K562 (cell line): ENCODE results near the gene VTCN1. TPM values are rescaled to one million over a fixed set of nuclear protein-coding genes. Genes with fewer than 3 reads are reported as not detected.

Experiments used
- ATAC-seq: fragments of 200-7000 bp; cut with Tn5 transposase; 3 replicates; pipeline ENCODE4 v1.9.1; 2020; ENCODE audit warnings: moderate library complexity
- BruUV-seq: library from RNA; stranded (reverse); fragments of 400-500 nt; replicated peaks from 2 replicates; lab custom pipeline; 2021; lab: Mats Ljungman, UMichigan
- CTCF ChIA-PET: fragments of 300-600 bp; formaldehyde crosslinking; extraction: SDS; loops from one replicate; lab custom pipeline; 2021; ENCODE audit warnings: low intra/inter-chr PET ratio; lab: Yijun Ruan, JAX
- POLR2A ChIA-PET: fragments of 300-600, 350-650 bp; sonication (Branson Sonifier 250); formaldehyde crosslinking; extraction: SDS; loops from one replicate; lab custom pipeline; 2021; ENCODE audit warnings: antibody characterized with exemption, inconsistent platforms; lab: Yijun Ruan, JAX
- DNase-seq, 4 experiments: peaks; one replicate each; pipeline versions ENCODE4 v3.0.0 to v3.0.0-alpha.2; 2011 to 2018; ENCODE audit warnings: low spot score in 3 of 4, mixed read lengths in 3 of 4; ENCODE audit errors: extremely low read depth in 1 of 4
- FAIRE-seq: peaks from 2 replicates; lab custom pipeline; 2011; peaks lifted over from hg19 to GRCh38; lab: Jason Lieb, UNC
- H2AFZ ChIP-seq: 2 replicates; pipeline ENCODE4 v1.6.0; 2011; ENCODE audit warnings: low read depth, low read length, control low read depth, inconsistent platforms
- H3K27ac ChIP-seq: fragments of 200-600 bp; 3 replicates; pipeline ENCODE4 v1.8.0; 2011; ENCODE audit warnings: low read depth, mild to moderate bottlenecking, control low read depth, inconsistent platforms, low read length, moderate library complexity, mixed read lengths; ENCODE audit errors: extremely low read depth
- H3K27me3 ChIP-seq, 2 experiments: fragments of 300-600 bp in 1 of 2; 2 replicates in 1 of 2; 3 replicates in 1 of 2; pipeline versions ENCODE4 v1.6.0 to v1.8.0; 2011; ENCODE audit warnings: inconsistent platforms in 2 of 2, low read length in 2 of 2, mild to moderate bottlenecking in 1 of 2, mixed read lengths in 1 of 2, moderate library complexity in 1 of 2; ENCODE audit not compliant: control insufficient read depth in 2 of 2, insufficient read depth in 2 of 2
- H3K36me3 ChIP-seq: fragments of 300-600 bp; 3 replicates; pipeline ENCODE4 v1.8.0; 2011; ENCODE audit warnings: mild to moderate bottlenecking, low read length, inconsistent platforms; ENCODE audit not compliant: control insufficient read depth, insufficient read depth
- H3K4me1 ChIP-seq, 2 experiments: fragments of 200-600 bp in 1 of 2; replicated peaks in 1 of 2; 2 replicates in 1 of 2; 3 replicates in 1 of 2; pipeline versions ENCODE4 v1.5.1 to v1.8.0; 2011; ENCODE audit warnings: inconsistent platforms in 2 of 2, low read length in 2 of 2, mild to moderate bottlenecking in 1 of 2, mixed read lengths in 1 of 2, moderate library complexity in 1 of 2; ENCODE audit not compliant: control insufficient read depth in 2 of 2, insufficient read depth in 2 of 2
- H3K4me2 ChIP-seq: 2 replicates; pipeline ENCODE4 v1.6.1; 2011; ENCODE audit warnings: low read length, control low read depth, inconsistent platforms, mixed read lengths; ENCODE audit not compliant: insufficient read depth
- H3K4me3 ChIP-seq: fragments of 200-600 bp; sonication (generic), shearing (Covaris generic); 2 replicates; pipeline ENCODE4 v1.5.1; 2016; ENCODE audit warnings: control low read depth, inconsistent platforms
- H3K79me2 ChIP-seq: fragments of 200-600 bp; 3 replicates; pipeline ENCODE4 v1.8.0; 2011; ENCODE audit warnings: low read length, inconsistent platforms; ENCODE audit not compliant: control insufficient read depth, insufficient read depth
- H3K9ac ChIP-seq, 2 experiments: 2 replicates each; pipeline versions ENCODE4 v1.6.0 to v1.6.1; 2011; ENCODE audit warnings: low read depth in 2 of 2, low read length in 2 of 2, control low read depth in 1 of 2, inconsistent platforms in 1 of 2, mild to moderate bottlenecking in 1 of 2, mixed read lengths in 1 of 2; ENCODE audit not compliant: insufficient read depth in 1 of 2
- H3K9me1 ChIP-seq: one replicate; pipeline ENCODE4 v1.6.0; 2011; ENCODE audit warnings: inconsistent platforms, mild to moderate bottlenecking, low read length, moderate library complexity; ENCODE audit not compliant: control insufficient read depth, insufficient read depth
- H3K9me3 ChIP-seq: replicated peaks from 2 replicates; pipeline ENCODE4 v1.5.1; 2011; ENCODE audit warnings: low read depth, low read length, inconsistent platforms; ENCODE audit not compliant: control insufficient read depth, insufficient read depth
- H4K20me1 ChIP-seq: replicated peaks from 2 replicates; pipeline ENCODE4 v1.6.1; 2011; ENCODE audit warnings: low read length, inconsistent platforms, mixed read lengths; ENCODE audit not compliant: control insufficient read depth, insufficient read depth
- ARID1B ChIP-seq: fragments of 450-650 bp; IDR thresholded peaks from 2 replicates; pipeline ENCODE4 v1.6.1; 2016; ENCODE audit warnings: antibody characterized with exemption, mild to moderate bottlenecking, inconsistent platforms
- ATF3 ChIP-seq, 2 experiments: fragments of 450-650 bp in 1 of 2; sonication (generic) in 1 of 2; formaldehyde crosslinking in 1 of 2; IDR thresholded peaks in 1 of 2; conservative IDR thresholded peaks in 1 of 2; 2 replicates each; pipeline versions ENCODE4 v1.6.1 to v1.8.1; 2016 to 2023; ENCODE audit warnings: mild to moderate bottlenecking in 2 of 2, moderate library complexity in 2 of 2, inconsistent platforms in 1 of 2, missing genetic modification reagents in 1 of 2
- EGR1 ChIP-seq: fragments of 450-650 bp; conservative IDR thresholded peaks from 2 replicates; pipeline ENCODE4 v1.6.1; 2017; ENCODE audit warnings: mild to moderate bottlenecking
- FOXA3 ChIP-seq, 2 experiments: fragments of 450-650 bp in 1 of 2; sonication (generic) in 1 of 2; formaldehyde crosslinking; IDR thresholded peaks in 1 of 2; conservative IDR thresholded peaks in 1 of 2; 2 replicates each; pipeline versions ENCODE4 v1.4.0 to v1.8.0; 2020 to 2022; ENCODE audit warnings: mild to moderate bottlenecking in 2 of 2, missing genetic modification reagents in 1 of 2
- GTF3C2 ChIP-seq: IDR thresholded peaks from 3 replicates; pipeline ENCODE4 v1.6.1; 2011; ENCODE audit warnings: borderline replicate concordance, mild to moderate bottlenecking, moderate library complexity; ENCODE audit not compliant: insufficient read length; ENCODE audit errors: extremely low read depth
- MTA3 ChIP-seq: fragments of 450-650 bp; formaldehyde crosslinking; IDR thresholded peaks from 2 replicates; pipeline ENCODE4 v1.6.1; 2017; ENCODE audit warnings: mild to moderate bottlenecking, borderline replicate concordance
- TEAD2 ChIP-seq: fragments of 450-650 bp; IDR thresholded peaks from 2 replicates; pipeline ENCODE4 v1.6.1; 2016; ENCODE audit warnings: missing genetic modification characterization, control low read depth, missing compliant biosample characterization
- ZNF318 ChIP-seq, 2 experiments: fragments of 450-650 bp; IDR thresholded peaks; 2 replicates each; pipeline ENCODE4 v1.6.1; 2016; ENCODE audit warnings: mild to moderate bottlenecking in 2 of 2, borderline replicate concordance in 1 of 2, low read depth in 1 of 2, moderate library complexity in 1 of 2
- WGBS: fragments of 100-300 bp; shearing (Covaris generic); methylation state at CpG from one replicate; pipeline ENCODE4 v1.1.6; 2016; ENCODE audit warnings: low coverage, mixed read lengths; ENCODE audit not compliant: insufficient coverage; ENCODE audit errors: missing lambda C conversion rate; 5-methylcytosine and 5-hydroxymethylcytosine counted together
- in situ Hi-C: fragments of 300-500 bp; cut with MboI; formaldehyde crosslinking; loops from 4 replicates; pipeline ENCODE4 v1.15.0; 2018; ENCODE audit warnings: inconsistent platforms, mixed read lengths
- intact Hi-C: fragments of 100-400 bp; cut with micrococcal nuclease; formaldehyde crosslinking; loops from 2 replicates; pipeline ENCODE4 v1.14.2; 2022
- polyA plus RNA-seq, 8 experiments: library from polyadenylated mRNA; depleted of rRNA in 4 of 8; stranded (reverse) in 5 of 8; unstranded in 3 of 8; fragments of >200 nt; fragmentation: Nextera tagmentation in 2 of 8; fragmentation: Illumina TruSeq in 1 of 8; extraction: Ambion mirVana in 2 of 8; extraction: Trizol in 1 of 8; gene quantifications; 2 replicates each; pipeline versions ENCODE4 v1.2.1 to v1.2.3, GENCODE V29; 2011 to 2014; ENCODE audit warnings: inconsistent platforms in 1 of 8, missing spikeins in 1 of 8
- total RNA-seq, 7 experiments: library from RNA; depleted of rRNA in 6 of 7; stranded (reverse); fragments of >200 nt in 6 of 7; fragmentation: Illumina TruSeq in 2 of 7; extraction: Trizol in 2 of 7; gene quantifications; 2 replicates each; pipeline versions ENCODE4 v1.2.1 to v1.2.3, GENCODE V29; 2011 to 2021; ENCODE audit warnings: low replicate concordance in 1 of 7

VTCN1 gene
- total and polyA plus RNA-seq, 9 of the 15 experiments (the other 6 are each of a cell fraction or from before 2014, with no cell fraction given), result not detected

- Histone ChIP-seq H4K20me1 (no peaks in the 10 kb centered on the region), H2AFZ (no peak overlapping the region), H3K4me3 (no peak overlapping the region), H3K27me3 (no peaks in the 10 kb centered on the region), H3K27ac (no peak overlapping the region), H3K4me1 (no peaks in the 10 kb centered on the region), H3K9me3 (no peaks in the 10 kb centered on the region), H3K9me1 (no peaks in the 10 kb centered on the region), H3K79me2 (no peaks in the 10 kb centered on the region), H3K36me3 (peaks cover 87% of the 10 kb centered on the region), H3K9ac (no peak overlapping the region), H3K4me2 (no peak overlapping the region)
- intact Hi-C loops (no loop called here), in situ Hi-C loops (no loop called here)
- ATAC-seq, result no peak
- DNase-seq, result no peak
- no peak for FAIRE-seq
- TF ChIP-seq EGR1 (no peak), ZNF318 (IDR thresholded peaks at IDR 0.05; ENCODE audit: borderline replicate concordance in 1 of 2, low read depth in 1 of 2) (no peak), TEAD2 (tag) (no peak), GTF3C2 (no peak), ARID1B (no peak), FOXA3 (CRISPR knock-in tag; conservative IDR thresholded peaks at IDR 0.05 in 1 of 2, IDR thresholded peaks at IDR 0.05 in 1 of 2) (no peak), ATF3 (IDR thresholded peaks at IDR 0.05) (no peak), ATF3 (CRISPR knock-in tag; conservative IDR thresholded peaks at IDR 0.05) (no peak), MTA3 (no peak)
- no TSS peak for BruUV-seq
- CTCF ChIA-PET, result no interaction called here
- 100% methylated on average over 1 of the region's 1 CpG for WGBS
- POLR2A ChIA-PET, result interaction anchor here (0.6 to 1.6 kb wide), 6 partner anchors 8 to 454 kb away, joined by 3 to 4 read pairs (median 3); no protein-coding TSS in a partner anchor
Observed at GRCh38 chr1:117101334-117101733, 109.4 kb downstream of the VTCN1 start.
